ENCODE results near the gene KCNF1.

Gene KCNF1

GRCh38 chr2:10878268-10878915, 33.3 kb upstream of the KCNF1 start:
- ATAC-seq: no peak
- no peak for TF ChIP-seq ISL1 (CRISPR knock-in tag; IDR thresholded peaks at IDR 0.05)
- TF ChIP-seq, protein P1, sequence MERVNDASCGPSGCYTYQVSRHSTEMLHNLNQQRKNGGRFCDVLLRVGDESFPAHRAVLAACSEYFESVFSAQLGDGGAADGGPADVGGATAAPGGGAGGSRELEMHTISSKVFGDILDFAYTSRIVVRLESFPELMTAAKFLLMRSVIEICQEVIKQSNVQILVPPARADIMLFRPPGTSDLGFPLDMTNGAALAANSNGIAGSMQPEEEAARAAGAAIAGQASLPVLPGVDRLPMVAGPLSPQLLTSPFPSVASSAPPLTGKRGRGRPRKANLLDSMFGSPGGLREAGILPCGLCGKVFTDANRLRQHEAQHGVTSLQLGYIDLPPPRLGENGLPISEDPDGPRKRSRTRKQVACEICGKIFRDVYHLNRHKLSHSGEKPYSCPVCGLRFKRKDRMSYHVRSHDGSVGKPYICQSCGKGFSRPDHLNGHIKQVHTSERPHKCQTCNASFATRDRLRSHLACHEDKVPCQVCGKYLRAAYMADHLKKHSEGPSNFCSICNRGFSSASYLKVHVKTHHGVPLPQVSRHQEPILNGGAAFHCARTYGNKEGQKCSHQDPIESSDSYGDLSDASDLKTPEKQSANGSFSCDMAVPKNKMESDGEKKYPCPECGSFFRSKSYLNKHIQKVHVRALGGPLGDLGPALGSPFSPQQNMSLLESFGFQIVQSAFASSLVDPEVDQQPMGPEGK (CRISPR knock-in tag; IDR thresholded peaks at IDR 0.05; ENCODE audit: borderline replicate concordance): no peak
- TF ChIP-seq ZNF70 (CRISPR knock-in tag; IDR thresholded peaks at IDR 0.05): no peak
- no peak for TF ChIP-seq ESRRG (CRISPR knock-in tag; IDR thresholded peaks at IDR 0.05)
- no peak for TF ChIP-seq TSHZ2 (CRISPR knock-in tag; IDR thresholded peaks at IDR 0.05)
- TF ChIP-seq ZNF8 (CRISPR knock-in tag; IDR thresholded peaks at IDR 0.05): no peak
- TF ChIP-seq POU6F1 (CRISPR knock-in tag; IDR thresholded peaks at IDR 0.05; ENCODE audit: borderline replicate concordance, low read depth): no peak
- TF ChIP-seq GLIS3 (CRISPR knock-in tag; IDR thresholded peaks at IDR 0.05): no peak

DNA sequence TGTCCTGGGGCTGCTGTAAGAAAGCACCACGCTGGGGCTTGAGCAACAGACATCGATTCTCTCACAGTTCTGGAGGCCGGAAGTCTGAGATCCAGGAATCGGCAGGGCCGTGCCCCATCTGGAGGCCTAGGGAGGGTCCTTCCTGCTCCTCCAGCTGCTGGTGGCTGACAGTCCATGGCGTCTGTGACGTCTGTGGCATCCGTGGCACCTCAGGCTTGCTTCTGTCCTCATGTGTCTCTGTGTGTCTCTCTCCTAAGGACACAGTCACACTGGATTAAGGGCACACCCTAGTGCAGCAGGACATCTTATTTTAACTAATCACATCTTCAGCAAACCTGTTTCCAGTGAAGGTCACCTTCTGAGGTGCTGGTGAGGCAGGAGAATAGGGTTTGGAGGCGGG, 32.6 kb upstream of the KCNF1 start:
- TF ChIP-seq PPARA (CRISPR knock-in tag; IDR thresholded peaks at IDR 0.05; ENCODE audit: borderline replicate concordance) (no peak), BACH2 (CRISPR knock-in tag; IDR thresholded peaks at IDR 0.05; ENCODE audit: borderline replicate concordance) (no peak), TOX (CRISPR knock-in tag; IDR thresholded peaks at IDR 0.05; ENCODE audit: borderline replicate concordance) (no peak), CSRNP3 (CRISPR knock-in tag; IDR thresholded peaks at IDR 0.05) (no peak), ZC3H10 (CRISPR knock-in tag; IDR thresholded peaks at IDR 0.05) (no peak)
- ATAC-seq: no peak

- TF ChIP-seq CSDC2 (CRISPR knock-in tag; IDR thresholded peaks at IDR 0.05): no peak
- no peak for TF ChIP-seq BACH2 (CRISPR knock-in tag; IDR thresholded peaks at IDR 0.05; ENCODE audit: borderline replicate concordance)
- TF ChIP-seq TOX (CRISPR knock-in tag; IDR thresholded peaks at IDR 0.05; ENCODE audit: borderline replicate concordance): no peak
- TF ChIP-seq ARNTL (CRISPR knock-in tag; IDR thresholded peaks at IDR 0.05; ENCODE audit: borderline replicate concordance, low read depth): no peak
- TF ChIP-seq ESRRG (CRISPR knock-in tag; IDR thresholded peaks at IDR 0.05): no peak
- no peak for TF ChIP-seq ZFP30 (CRISPR knock-in tag; IDR thresholded peaks at IDR 0.05)
- no peak for TF ChIP-seq TSHZ2 (CRISPR knock-in tag; IDR thresholded peaks at IDR 0.05)
- TF ChIP-seq CREB5 (CRISPR knock-in tag; IDR thresholded peaks at IDR 0.05; ENCODE audit: low read depth): no peak
- no peak for TF ChIP-seq ISL1 (CRISPR knock-in tag; IDR thresholded peaks at IDR 0.05)
- TF ChIP-seq ZC3H10 (CRISPR knock-in tag; IDR thresholded peaks at IDR 0.05): no peak
- TF ChIP-seq ZNF8 (CRISPR knock-in tag; IDR thresholded peaks at IDR 0.05): no peak
- TF ChIP-seq ZNF565 (CRISPR knock-in tag; conservative IDR thresholded peaks at IDR 0.05; ENCODE audit: low read depth): no peak
- no peak for TF ChIP-seq POU6F1 (CRISPR knock-in tag; IDR thresholded peaks at IDR 0.05; ENCODE audit: borderline replicate concordance, low read depth)
- no peak for TF ChIP-seq RARB (CRISPR knock-in tag; IDR thresholded peaks at IDR 0.05)
- no peak for TF ChIP-seq SNAI2 (CRISPR knock-in tag; IDR thresholded peaks at IDR 0.05)
- no peak for TF ChIP-seq GLIS3 (CRISPR knock-in tag; IDR thresholded peaks at IDR 0.05)
- no peak for TF ChIP-seq PPARA (CRISPR knock-in tag; IDR thresholded peaks at IDR 0.05; ENCODE audit: borderline replicate concordance)
- no peak for ATAC-seq
Measured at GRCh38 chr2:10879624-10880585, 31.8 kb upstream of the KCNF1 start.

Data from SK-N-SH treated with all-trans-retinoic acid at 6 μM for 48 hours (cell line).